ENCODE measurements around the gene BTF3.

BTF3 gene

DNA sequence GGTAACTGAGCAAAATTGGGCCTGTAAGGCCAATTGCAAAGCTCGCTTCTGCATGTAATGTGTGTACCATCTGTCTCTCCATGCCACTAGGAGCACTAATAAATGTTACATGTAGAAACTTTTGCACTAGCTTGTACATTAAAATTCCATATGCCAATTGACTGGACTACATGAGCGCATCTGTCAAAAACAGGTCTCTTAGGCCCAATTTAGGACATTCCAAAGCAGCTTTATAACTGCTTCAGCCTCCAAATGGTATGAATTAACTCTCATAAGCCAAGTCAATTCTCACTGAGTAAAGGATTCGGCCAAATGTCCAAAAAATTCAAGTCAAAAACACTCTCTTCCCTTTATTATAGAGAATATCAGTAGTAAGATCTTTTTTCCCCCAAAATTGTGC lies 26.1 kb upstream of the BTF3 start:
- no peak overlapping the region for H3K4me3 ChIP-seq (replicated peaks; ENCODE audit: low read depth, low read length)
- DNase-seq (ENCODE audit: extremely low read depth, low read depth): no peak
- TF ChIP-seq, protein P1, sequence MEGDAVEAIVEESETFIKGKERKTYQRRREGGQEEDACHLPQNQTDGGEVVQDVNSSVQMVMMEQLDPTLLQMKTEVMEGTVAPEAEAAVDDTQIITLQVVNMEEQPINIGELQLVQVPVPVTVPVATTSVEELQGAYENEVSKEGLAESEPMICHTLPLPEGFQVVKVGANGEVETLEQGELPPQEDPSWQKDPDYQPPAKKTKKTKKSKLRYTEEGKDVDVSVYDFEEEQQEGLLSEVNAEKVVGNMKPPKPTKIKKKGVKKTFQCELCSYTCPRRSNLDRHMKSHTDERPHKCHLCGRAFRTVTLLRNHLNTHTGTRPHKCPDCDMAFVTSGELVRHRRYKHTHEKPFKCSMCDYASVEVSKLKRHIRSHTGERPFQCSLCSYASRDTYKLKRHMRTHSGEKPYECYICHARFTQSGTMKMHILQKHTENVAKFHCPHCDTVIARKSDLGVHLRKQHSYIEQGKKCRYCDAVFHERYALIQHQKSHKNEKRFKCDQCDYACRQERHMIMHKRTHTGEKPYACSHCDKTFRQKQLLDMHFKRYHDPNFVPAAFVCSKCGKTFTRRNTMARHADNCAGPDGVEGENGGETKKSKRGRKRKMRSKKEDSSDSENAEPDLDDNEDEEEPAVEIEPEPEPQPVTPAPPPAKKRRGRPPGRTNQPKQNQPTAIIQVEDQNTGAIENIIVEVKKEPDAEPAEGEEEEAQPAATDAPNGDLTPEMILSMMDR (IDR thresholded peaks at IDR 0.05; ENCODE audit: low read depth, low read length, missing control alignments): no peak

DNA sequence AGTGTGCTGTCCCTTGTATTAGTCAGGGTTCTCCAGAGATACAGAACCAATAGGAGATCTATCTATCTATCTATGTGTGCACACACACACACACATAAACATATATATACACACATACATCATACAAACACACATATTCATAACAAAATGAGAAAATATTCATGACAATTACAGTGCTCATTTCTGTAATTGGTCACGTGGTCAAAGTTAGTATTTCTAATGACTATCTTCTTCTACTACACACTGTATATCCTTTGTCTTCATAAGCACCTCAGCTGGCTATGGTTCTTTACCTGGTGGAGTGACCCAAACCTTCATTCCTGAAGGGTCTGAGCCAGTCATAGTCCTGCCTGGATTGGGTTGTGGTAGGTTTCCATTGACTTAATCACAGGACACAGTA lies 17.7 kb upstream of the BTF3 start:
- no peak overlapping the region for H3K4me3 ChIP-seq (replicated peaks; ENCODE audit: low read depth, low read length)
- TF ChIP-seq, protein P1 (IDR thresholded peaks at IDR 0.05; ENCODE audit: low read depth, low read length, missing control alignments): no peak
- no peak for DNase-seq (ENCODE audit: extremely low read depth, low read depth)

DNA sequence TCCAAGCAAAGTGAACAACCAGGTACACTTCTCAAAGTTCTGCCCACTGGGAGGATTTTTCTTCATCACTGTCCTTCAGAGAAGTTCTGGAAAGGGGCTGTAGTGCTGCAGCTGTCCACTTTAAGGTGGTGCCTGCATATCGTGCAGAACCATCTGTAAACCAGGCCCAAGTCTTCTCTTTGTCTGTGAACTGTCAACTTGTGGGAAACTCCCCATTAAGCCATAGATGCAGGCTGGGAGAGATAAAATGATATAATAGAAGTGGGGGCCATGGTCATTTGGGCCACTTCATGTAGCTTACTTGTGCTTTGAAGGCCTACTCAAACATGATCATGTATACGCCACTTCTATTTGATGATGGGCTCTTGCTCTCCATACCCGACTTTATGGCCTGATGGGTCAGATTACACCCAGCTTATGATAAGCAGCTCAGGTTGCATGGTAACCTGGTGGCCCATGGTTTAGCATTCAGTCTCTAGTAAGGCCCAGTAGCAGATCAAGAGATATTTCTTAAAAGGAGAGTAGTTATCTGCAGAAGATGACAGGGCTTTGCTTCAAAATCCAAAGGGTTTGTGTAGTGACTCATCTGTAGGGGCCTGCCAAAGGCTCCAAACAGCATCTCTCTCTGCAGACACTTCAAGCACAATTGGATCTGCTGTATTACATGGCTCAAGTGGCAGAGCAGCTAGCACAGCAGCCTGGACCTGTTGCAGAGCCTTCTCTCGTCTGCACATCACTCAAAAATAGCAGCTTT lies 15.7 kb upstream of the BTF3 start:
- TF ChIP-seq, protein P1 (IDR thresholded peaks at IDR 0.05; ENCODE audit: low read depth, low read length, missing control alignments): no peak
- DNase-seq (ENCODE audit: extremely low read depth, low read depth): no peak

DNA sequence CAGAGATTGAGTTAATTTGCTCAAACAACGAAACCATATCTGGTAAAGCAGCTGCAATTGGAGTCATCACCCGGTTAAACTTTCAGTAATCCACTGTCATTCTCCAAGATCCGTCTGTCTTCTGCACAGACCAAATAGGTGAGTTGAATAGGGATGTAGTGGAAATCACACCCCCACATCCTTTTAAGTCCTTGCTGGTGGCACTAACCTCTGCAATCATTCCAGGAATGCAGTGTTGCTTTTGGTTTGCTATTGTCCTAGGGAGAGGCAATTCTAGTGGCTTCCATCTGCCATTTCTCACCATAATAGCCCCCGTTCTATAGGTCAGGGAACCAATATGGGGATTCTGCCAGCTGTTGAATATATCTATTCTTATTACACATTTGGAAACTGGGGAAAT lies 14.6 kb upstream of the BTF3 start:
- no peak for DNase-seq (ENCODE audit: extremely low read depth, low read depth)
- TF ChIP-seq, protein P1 (IDR thresholded peaks at IDR 0.05; ENCODE audit: low read depth, low read length, missing control alignments): no peak
- no peak overlapping the region for H3K4me3 ChIP-seq (replicated peaks; ENCODE audit: low read depth, low read length)

More for the DNA sequence above, 15.7 kb upstream of the BTF3 start:
- no peak overlapping the region for H3K4me3 ChIP-seq (replicated peaks; ENCODE audit: low read depth, low read length)

DNA sequence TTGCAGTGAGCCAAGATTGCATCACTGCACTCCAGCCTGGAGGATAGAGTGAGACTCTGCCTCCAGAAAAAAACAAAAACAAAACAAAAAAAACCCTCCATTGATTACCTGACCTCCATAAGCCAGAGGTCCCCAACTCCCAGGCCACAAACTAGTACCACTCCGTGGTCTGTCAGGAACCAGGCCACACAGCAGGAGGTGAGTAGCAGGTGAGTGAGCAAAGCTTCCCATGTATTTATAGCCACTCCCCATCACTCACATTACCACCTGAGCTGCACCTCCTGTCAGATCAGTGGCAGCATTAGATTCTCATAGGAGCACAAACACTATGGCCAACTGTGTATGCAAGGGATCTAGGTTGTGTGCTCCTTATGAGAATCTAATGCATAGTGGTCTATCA lies 13.7 kb upstream of the BTF3 start:
- no peak overlapping the region for H3K4me3 ChIP-seq (replicated peaks; ENCODE audit: low read depth, low read length)
- no peak for DNase-seq (ENCODE audit: extremely low read depth, low read depth)
- TF ChIP-seq, protein P1 (IDR thresholded peaks at IDR 0.05; ENCODE audit: low read depth, low read length, missing control alignments): no peak

DNA sequence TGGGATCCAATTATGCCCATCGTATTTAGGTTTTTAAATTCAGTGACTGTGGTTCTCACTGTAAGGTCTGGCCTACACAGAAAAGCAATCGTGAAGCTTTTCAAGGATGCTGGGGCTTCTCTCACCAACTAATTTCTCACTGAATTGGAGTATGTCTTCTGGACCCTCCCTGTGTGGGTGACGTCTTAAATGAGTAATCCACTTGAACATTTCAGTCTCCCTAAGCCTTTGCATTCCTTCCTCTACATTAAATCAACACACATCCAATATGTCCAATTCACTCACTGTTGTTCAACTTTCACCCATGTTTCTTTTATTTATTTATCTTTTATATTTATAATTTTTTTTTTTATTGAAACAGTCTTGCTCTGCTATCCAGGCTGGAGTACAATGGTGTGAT lies 12.5 kb upstream of the BTF3 start:
- no peak for DNase-seq (ENCODE audit: extremely low read depth, low read depth)
- TF ChIP-seq, protein P1 (IDR thresholded peaks at IDR 0.05; ENCODE audit: low read depth, low read length, missing control alignments): no peak
- no peak overlapping the region for H3K4me3 ChIP-seq (replicated peaks; ENCODE audit: low read depth, low read length)

Data from HFF-Myc (cell line).